GM20000 (cell line): Measurements from ENCODE around the gene ANKRD55.
"Not testable (repeated sequence)": the region's sequence is repeated elsewhere in the genome, so short reads cannot be mapped to it uniquely, and the experiment has no call there.

Source experiments
- DNase-seq: peaks from one replicate; pipeline ENCODE4 v3.0.0; 2012; ENCODE audit warnings: low spot score
- TF ChIP-seq, protein P1 (sequence below): IDR thresholded peaks from 2 replicates; pipeline ENCODE4 v1.5.1; 2012; ENCODE audit warnings: mild to moderate bottlenecking, control low read depth; ENCODE audit errors: extremely low read depth, missing control alignments

ANKRD55 gene

DNA sequence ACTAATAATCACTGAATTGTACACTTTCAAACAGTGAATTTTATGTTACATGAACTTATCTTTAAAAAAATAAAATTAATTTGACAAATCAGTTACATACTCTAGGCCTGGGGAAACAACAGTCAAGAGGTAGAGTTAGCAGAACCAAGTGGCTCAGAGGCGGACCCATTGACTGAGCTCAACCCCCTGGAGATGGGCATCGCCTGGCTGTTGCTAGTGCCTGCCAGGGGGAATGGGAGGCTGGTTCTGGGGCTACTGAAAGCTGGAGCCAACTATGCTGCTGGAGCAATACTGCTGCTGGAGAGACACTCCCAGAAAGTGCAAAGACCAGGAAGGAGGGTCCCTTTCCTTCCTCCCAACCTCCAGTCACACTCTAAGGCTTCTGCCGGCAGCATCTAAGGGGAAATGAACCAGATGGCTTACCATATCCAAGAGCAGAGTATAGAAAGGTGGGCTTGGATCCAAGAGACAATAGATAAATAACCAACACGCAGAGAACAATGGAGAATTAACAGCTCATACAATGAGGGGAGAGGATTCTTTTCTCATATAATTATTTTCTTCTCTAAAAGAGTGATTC is 40.3 kb upstream of the ANKRD55 start:
- TF ChIP-seq, protein P1, sequence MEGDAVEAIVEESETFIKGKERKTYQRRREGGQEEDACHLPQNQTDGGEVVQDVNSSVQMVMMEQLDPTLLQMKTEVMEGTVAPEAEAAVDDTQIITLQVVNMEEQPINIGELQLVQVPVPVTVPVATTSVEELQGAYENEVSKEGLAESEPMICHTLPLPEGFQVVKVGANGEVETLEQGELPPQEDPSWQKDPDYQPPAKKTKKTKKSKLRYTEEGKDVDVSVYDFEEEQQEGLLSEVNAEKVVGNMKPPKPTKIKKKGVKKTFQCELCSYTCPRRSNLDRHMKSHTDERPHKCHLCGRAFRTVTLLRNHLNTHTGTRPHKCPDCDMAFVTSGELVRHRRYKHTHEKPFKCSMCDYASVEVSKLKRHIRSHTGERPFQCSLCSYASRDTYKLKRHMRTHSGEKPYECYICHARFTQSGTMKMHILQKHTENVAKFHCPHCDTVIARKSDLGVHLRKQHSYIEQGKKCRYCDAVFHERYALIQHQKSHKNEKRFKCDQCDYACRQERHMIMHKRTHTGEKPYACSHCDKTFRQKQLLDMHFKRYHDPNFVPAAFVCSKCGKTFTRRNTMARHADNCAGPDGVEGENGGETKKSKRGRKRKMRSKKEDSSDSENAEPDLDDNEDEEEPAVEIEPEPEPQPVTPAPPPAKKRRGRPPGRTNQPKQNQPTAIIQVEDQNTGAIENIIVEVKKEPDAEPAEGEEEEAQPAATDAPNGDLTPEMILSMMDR = no peak
- no peak for DNase-seq

DNA sequence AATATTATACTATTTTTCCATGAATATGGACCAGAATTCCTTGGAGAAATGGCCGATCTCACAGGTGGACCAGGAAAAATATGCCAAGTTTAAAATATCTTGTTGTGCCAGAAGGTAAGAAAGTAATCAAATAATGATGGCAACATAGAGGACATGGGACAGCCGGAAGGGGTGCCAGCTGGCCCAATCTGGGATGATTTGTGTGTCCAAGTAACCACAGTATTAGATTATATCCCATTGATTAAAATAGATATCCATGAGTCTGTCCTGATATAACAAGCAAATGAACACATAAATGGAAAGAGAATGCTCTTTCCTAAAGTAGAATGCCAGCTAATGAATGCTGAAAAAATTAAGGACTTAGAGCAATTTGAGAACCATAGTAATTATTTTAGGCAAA is 39.6 kb upstream of the ANKRD55 start:
- TF ChIP-seq, protein P1 = no peak
- no peak for DNase-seq

DNA sequence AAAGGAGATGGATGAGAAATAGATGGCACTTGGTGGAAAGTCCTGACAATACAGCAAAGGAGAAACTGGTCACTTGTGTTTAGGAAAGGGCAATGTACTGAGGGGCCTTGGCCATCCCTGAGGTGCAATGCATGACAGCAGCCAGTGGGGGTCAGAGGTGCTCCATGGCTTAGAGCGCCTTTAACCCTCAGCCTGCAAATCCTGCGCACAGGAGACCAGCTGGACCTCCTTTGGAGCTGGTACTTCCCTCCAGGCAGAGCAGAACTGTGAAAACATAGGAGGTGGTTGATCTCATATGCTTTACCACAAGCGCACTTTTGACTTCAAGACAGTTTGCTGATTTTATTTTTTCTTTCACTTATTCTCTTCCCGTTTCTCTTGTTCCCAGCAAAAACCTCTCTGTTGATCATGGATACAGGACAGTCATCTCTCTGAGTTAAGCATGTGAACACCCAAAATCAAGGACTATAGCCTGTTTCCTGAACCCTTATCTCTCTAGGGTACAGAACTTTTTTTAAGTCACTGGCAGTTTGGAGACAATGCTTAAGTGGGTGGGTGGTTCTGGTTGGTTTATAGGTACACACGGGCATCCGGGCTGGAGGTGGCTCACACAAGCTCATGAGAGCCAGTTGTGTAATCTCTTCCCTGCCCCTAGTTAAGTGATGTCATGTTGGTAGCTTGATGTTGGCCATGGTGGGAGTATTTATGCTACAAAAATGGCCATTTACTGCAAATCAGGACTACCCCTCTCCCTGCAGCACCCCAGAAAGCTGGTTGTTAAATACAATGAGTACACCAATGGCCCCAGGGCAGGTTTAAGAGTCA is 37.6 kb upstream of the ANKRD55 start:
- TF ChIP-seq, protein P1 = peak; percentile 98

DNA sequence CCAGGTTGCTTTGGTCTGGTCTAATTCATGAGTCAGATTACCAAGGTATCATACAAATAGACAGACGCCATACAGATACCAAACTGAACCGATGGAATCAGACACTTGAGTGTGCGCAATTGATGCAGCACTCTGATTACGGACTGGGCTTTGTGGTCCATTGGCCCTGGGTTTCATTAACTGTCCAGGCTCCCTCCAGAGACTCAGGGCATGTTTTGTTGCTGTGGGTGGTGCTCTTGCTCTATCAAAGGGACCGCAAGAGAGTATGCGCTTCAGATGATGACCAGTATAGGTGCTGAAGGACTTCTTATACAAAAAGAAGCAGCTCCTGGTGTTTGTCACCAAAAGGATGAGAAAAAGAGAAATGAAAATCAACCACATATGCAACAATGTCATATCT is 36.9 kb upstream of the ANKRD55 start:
- TF ChIP-seq, protein P1 = no peak
- DNase-seq = no peak

More for the DNA sequence above, 37.6 kb upstream of the ANKRD55 start:
- DNase-seq = peak; percentile 77

DNA sequence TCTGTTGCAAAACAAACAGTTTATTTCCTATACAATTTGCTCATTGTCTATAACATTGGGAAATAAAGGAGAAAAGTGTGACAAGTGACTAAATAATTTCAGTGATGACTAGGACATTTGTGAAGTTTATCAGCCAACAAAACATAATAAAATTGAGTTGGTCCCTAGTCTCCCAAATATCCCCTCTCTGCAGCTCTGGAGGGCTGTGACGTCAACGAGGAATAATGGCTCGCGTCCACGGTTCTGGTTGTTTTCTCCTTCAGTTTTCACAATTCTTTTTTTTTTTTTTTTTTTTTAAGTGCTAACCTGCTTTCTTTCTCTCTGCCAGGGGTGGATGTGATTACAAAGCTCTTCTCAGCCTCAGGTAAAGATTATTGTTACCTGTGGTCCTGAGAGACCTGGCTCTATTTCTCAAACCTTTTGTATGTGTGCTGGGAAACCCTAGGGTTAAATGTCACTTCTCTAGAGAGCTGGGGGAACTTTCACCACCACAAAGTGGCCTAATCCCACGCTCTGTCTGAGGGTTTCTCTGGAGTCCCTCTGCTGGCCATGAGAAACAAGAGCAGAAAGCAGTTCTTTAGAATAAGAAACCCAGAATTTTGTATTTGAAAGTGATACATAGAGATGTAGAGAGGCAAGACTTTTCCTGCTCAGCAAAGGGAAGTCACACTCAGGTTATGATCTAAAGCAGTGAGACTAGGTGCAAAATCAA is 36.2 kb upstream of the ANKRD55 start:
- DNase-seq = peak; percentile 67
- TF ChIP-seq, protein P1 = peak; percentile 10

DNA sequence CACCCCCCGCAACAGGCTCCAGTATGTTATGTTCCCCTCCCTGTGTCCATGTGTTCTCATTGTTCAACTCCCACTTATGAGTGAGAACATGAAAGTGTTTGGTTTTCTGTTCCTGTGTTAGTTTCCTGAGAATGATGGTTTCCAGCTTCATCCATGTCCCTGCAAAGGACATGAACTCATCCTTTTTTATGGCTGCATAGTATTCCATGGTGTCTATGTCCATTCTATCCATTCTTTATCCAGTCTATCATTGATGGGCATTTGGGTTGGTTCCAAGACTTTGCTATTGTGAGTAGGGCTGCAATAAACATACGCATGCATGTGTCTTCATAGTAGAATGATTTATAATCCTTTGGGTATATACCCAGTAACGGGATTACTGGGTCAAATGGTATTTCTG is 35.6 kb upstream of the ANKRD55 start:
- not testable (repeated sequence) for DNase-seq

DNA sequence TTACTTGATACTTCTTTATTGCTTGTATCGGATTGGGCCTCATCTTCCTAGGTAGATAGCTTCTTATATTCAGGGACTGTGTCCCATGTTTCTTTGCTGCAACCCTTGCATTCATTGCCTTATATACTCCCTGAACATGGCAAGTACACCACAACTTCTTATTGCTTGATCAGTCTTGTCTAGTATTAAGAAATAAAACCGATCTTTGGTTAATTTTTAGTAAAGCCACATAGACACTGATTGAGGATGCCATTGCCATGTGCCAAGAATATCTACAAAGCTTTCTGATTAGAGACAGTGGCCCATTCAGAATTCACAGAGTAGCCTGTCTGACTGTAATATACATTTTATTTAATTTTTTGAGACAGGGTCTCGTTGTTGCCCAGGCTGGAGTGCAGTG is 34.7 kb upstream of the ANKRD55 start:
- DNase-seq = no peak

More for the DNA sequence above, 34.7 kb upstream of the ANKRD55 start:
- TF ChIP-seq, protein P1 = no peak
